ENCODE results near the gene CTNNA1.

GRCh38 chr5:138803285-138803684 is 50.1 kb downstream of the CTNNA1 start:
- TF ChIP-seq CTCF (IDR thresholded peaks at IDR 0.05; ENCODE audit: low read depth, low read length, poor library complexity, severe bottlenecking) (no peak), EZH2phosphoT487 (IDR thresholded peaks at IDR 0.05; ENCODE audit: borderline replicate concordance, low read length) (no peak)
